NAMALWA (cell line): Measurements from ENCODE around the gene NOLC1.

Experiments used
- DNase-seq: peaks from one replicate; pipeline ENCODE4 v3.0.0-alpha.2; 2015; ENCODE audit warnings: low spot score

NOLC1 gene

DNA sequence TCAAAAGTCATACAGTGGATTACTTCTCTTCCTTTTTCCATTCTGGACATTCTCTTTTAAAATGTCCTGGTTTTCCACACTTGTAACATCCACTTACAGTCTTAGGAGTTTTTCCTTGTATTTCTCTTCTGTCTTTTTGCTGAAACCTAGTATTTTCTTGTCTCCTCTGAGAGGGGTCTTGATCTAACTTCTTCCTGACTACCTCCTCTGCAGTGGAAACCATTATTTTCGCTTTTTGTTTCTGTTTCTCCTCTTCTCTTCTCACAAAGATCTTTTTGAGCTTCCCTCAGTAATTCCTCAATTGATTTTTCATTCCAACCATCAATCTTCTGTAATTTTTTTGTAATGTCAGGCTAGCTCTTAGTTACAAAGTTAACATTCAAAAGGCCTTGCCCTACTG is 50.2 kb downstream of the NOLC1 start:
- DNase-seq: no peak

DNA sequence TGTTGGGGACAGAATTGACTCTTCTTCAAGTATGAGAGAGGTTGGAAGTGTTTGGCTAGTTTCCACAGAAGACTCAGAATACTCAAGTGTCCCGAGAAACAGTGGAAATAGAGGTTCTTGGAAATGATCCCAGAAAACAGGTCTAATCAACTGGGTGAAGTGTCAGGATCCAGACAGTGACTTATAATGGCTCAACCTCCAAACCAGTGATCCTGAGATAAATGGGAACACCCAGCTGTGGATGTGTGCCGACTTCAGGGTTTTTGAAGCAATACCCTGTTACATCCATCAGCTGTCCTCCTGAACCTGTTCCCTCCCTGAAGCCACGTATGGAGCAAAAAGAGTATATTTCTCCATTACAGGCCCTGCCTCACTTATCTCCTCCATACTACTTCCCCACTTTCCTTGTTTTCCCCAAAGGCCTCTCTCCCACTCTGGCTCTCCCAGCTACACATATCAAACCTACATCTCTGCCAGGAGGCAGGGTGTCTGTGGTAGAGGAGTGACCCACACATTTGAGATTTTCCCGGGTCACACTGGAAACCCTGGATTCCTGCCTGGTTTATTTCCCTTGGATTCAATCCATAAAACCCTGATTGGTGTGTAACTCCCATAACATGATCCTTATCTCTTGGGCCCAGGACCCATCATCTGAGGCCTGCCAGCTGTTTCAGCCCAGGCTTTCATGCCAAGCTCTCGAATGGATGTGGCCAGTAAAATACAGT is 56.3 kb downstream of the NOLC1 start:
- DNase-seq: no peak

DNA sequence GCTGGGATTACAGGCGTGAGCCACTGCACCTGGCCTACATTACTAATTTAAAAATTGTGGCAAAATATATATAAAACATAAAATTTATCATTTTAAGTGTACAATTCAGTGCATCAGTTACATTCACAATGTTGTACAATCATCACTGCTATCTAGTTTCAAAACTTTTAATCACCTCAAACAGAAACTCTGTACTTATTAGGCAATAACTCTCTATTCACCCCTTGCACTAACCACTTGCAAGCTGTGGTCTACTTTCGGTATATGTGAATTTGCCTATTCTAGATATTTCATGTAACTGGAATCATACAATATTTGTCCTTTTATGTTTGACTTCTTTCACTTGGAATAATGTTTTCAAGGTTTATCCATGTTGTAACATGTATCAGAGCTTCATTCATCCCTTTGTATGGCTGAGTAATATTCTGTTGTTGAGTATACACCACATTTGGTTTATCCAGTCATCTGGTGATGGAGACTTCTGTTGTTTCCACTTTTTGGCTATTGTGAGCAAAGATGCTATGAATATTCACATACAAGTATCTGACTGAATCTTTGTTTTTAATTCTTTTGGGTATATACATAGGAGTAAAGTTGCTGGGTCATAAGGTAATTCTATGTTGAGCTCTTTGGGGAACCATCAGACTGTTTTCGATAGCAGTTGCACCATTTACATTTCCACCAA is 59.6 kb downstream of the NOLC1 start:
- DNase-seq: no peak
